ENCODE data around the gene LIPT2. TPM values are rescaled to one million over a fixed set of nuclear protein-coding genes. Genes with fewer than 3 reads are reported as not detected.

LIPT2 gene
- total RNA-seq, 4 donors from 2014 or later: 4.0 to 10.9 (median 8.1) TPM

DNA sequence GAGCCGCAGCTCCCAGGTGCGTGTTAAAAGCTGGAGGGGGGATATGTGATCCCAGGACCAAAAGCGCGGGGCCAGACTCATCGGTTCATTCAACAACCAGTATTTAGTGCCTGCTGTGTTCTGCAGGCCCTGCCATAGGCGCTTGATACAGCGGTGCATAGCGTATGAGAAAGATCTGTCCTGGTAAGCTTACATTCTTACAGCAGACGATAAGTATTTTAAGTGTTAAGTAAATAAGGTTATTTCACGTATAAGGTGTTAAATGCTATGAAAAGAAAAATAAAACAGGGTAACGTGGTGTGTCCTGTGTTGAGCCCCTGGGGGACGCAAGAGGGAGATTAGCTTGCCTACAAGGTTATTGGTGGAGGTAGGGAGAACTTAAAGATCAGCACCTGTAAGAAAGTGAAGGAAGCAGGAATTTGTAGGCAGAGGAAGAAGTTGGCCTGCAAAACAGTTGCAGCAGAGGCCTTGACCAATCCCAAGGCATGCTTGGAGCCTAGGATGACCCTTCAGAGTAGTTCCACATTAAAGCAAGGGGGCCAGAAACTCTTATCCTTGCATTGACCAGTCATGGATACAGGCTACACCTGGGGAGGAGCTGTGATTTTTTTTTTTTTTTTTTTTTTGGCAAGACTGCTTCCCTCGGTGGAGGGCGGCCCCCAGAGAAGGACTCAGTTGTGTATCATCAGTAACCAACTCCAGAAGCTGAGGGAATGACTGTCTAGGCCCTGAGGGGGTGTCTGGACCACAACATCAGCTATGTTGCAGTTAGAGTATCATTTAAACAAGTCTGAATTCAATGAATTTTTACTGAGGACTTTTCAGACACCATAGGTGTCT lies 487 bp upstream of the LIPT2 start:
- peak overlapping the region; percentile 82 for H3K4me3 ChIP-seq (ENCODE audit: low read depth, poor library complexity, severe bottlenecking)
- TF ChIP-seq CTCF (IDR thresholded peaks at IDR 0.05): no peak
- TF ChIP-seq POLR2A (IDR thresholded peaks at IDR 0.05): no peak
- DNase-seq (ENCODE audit: low spot score in 2 of 2): no peak
- 8 to 10% methylated on average over 13 to 14 of the region's 14 CpGs for WGBS, 2 donors
- intact Hi-C loops (cut with DNase I; ENCODE audit: low total_unique reads): no loop called here

DNA sequence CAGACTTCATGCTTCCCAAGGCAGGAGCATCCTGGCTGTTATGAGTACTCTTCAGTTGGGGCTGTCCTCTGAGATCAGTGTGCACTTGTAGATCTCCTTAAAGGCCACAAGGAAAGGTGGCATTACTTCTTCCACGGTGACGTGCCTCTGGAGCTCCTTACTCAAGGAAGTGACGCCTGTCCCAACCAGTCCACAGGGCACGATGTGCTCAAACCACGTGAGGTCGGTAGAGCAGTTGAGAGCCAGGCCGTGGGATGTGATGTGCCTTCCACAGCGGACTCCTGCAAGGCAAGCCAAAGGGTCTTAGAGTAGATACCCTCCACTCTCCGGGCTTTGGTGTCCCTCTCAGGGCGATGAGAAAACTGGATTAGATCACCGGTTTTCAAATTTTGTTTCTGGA lies 1.4 kb downstream of the LIPT2 start:
- intact Hi-C loops (cut with DNase I; ENCODE audit: low total_unique reads): no loop called here
- DNase-seq (ENCODE audit: low spot score in 2 of 2): no peak
- TF ChIP-seq CTCF (IDR thresholded peaks at IDR 0.05) (no peak), POLR2A (IDR thresholded peaks at IDR 0.05) (no peak)
- no peak overlapping the region for H3K4me3 ChIP-seq (ENCODE audit: low read depth, poor library complexity, severe bottlenecking)
- WGBS, 2 donors: 85 to 91% methylated on average over 11 of the region's 11 CpGs

GRCh38 chr11:74490941-74491340 lies 2.6 kb downstream of the LIPT2 start:
- no peak for TF ChIP-seq CTCF (IDR thresholded peaks at IDR 0.05)
- no peak for TF ChIP-seq POLR2A (IDR thresholded peaks at IDR 0.05)
- no peak for DNase-seq (ENCODE audit: low spot score in 2 of 2)
- intact Hi-C loops (cut with DNase I; ENCODE audit: low total_unique reads): no loop called here
- H3K4me3 ChIP-seq (ENCODE audit: low read depth, poor library complexity, severe bottlenecking): no peak overlapping the region
- WGBS, 2 donors: 90 to 91% methylated on average over 4 of the region's 4 CpGs

DNA sequence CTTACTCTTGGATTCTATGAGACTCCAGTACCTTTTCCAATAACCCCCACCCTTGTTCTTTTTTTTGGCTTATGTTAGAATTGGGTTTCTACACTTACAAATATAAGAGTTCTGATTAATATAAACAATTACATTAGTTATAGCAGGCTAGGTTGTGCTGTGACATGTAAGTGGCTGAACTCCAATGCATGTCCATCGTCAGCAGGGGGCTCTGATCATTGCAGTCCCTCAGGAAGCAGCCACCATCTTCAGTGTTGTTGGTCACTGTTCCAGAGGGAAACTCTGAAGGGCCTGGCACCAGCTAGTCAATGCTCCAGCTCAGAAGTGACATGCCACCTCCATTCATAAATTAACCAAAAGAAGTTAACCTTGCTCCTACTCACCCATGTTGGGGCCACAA lies 5.6 kb downstream of the LIPT2 start:
- H3K4me3 ChIP-seq (ENCODE audit: low read depth, poor library complexity, severe bottlenecking): no peak overlapping the region
- TF ChIP-seq POLR2A (IDR thresholded peaks at IDR 0.05) (no peak), CTCF (IDR thresholded peaks at IDR 0.05) (no peak)
- no peak for DNase-seq (ENCODE audit: low spot score in 2 of 2)
- 87 to 88% methylated on average over 1 of the region's 1 CpG for WGBS, 2 donors
- intact Hi-C loops (cut with DNase I; ENCODE audit: low total_unique reads): no loop called here

GRCh38 chr11:74485868-74486267 lies 7.7 kb downstream of the LIPT2 start:
- intact Hi-C loops (cut with DNase I; ENCODE audit: low total_unique reads): no loop called here
- DNase-seq (ENCODE audit: low spot score in 2 of 2): no peak
- no peak overlapping the region for H3K4me3 ChIP-seq (ENCODE audit: low read depth, poor library complexity, severe bottlenecking)
- TF ChIP-seq CTCF (IDR thresholded peaks at IDR 0.05) (no peak), POLR2A (IDR thresholded peaks at IDR 0.05) (no peak)
- 94 to 96% methylated on average over 2 of the region's 2 CpGs for WGBS, 2 donors

Data from lower leg skin (tissue), 4 donors.